NCI-H1092 (cell line): ENCODE results near the gene SEMA5A.

Experiments
- DNase-seq: peaks from one replicate; lab custom pipeline; 2025; lab: John Stamatoyannopoulos, UW

Gene SEMA5A

DNA sequence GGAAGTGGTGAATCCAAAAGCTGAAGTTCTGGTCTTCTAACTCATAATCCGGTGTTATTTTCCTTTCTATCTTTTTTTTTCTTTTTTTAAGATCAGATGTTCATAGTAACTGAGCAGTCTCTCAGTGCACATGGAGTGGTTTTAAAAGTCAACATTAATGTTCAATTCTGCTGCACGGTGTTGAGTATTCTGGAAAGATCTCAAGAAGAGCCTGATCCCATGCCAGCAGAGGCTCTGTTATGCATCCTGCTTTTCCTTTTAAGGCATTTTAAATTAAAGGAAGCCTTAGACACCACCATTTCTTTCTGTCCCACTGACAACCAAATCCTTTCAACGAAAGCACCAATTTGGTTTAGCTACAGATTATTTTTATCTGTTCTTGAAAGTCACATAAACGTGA is 33.4 kb downstream of the SEMA5A start:
- no peak for DNase-seq

DNA sequence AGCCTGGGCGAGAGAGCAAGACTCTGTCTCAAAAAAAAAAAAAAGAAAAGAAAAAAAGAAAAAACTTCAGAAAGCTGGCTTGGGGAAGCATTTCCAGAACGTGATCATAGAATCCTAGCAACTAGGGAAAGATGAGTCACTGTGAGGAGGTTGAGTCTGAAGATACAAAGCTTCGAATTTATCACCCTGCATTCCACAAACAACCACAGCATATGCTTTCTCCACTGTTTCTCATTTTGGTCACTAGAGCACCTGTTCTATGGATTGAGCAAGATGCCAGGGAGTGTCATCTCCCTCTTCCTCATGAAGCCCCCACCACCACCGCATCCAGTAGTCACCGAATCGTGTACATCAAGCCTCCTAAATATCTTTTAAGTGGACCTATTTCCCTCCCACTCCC is 37.9 kb downstream of the SEMA5A start:
- DNase-seq, result no peak

DNA sequence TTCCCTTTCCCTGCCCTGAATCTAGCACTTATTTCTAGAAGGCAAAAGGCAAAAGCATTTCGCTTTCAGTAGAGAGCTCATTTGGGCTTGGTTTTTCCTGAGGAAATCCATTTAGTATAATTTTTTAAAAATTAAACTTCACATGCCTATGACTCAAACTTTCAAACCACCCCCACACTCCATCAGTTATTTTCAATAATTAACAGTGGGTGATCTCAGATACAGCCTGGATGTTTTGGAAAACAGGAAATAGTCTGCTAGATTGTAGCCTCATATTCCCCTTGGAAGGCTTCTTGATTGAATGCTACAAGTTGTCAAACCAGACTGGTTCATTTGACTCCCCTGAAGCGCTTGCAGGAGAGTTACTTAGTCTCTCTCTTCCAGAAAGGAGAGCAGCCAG is 40.6 kb downstream of the SEMA5A start:
- no peak for DNase-seq

DNA sequence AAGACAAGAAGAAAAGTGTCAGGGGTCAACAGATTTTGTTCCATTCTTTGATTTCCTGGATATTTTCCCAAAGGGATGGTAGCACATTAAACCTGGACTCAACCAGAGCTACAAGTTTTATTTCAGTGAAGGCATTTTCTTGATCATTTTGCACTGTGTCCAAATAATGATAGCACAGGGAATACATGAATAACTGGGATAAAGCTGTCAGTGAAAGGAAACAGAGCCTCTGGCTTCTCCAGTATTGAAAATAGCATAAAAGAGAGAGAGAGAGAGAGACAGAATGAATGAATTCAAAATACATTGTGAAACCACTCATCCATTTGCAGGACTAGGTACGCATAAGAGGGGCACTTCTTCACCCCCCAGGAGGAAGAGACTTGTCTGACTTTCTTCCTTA is 43.0 kb downstream of the SEMA5A start:
- no peak for DNase-seq

DNA sequence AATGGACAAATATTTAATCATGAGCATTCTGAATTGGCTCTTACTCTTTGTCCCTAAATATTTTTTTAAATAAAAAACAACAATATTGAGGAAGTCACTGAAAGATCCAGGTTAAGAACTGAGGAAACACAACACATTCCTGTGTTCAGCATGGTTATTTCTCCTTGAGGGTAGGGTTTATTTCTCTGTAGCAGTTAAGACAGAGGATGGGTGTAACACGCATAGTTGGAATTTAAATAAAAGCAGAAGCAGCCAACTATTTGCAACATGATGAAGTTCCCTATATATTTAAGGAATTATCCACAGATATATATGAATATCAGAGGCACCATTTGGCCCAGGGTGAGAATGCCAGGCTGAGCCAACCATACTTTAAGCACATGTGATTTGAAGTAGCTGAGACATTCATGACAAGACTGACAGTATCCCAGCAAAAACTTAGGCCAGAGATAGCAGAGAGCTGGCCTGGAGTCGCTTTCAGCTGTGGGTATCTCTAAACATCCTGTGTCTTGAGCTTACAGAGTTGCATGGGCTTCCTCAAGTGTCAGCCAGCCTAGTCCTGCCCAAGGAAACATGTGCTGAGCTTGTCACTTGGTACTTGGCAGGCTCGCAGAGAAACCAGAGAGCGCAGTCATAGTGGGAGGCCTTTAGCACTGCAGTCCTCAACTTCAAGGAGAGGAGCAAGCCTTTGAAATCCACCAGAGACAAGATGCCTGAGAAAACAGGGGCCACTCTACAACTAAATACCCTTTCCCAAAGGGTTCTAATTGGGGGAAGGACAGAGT is 43.6 kb downstream of the SEMA5A start:
- DNase-seq, result no peak

DNA sequence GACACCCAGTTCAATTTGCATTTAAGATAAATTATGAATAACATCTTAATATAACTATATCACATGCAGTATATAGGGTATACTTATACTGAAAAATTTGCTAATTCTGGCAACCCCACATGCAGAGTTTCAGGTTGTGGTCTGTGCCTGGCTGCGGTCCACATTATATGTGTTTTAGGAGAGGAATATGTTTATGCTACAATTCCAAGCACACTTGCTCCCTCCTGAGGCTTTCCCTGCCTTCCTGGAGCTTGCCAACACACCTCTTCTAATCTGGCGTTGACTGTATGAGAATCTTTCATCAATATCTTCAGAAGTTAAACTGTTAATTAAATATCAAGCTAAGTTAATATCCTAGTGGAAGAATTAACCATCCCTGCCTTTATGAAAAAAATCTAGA is 45.2 kb downstream of the SEMA5A start:
- DNase-seq, result no peak

DNA sequence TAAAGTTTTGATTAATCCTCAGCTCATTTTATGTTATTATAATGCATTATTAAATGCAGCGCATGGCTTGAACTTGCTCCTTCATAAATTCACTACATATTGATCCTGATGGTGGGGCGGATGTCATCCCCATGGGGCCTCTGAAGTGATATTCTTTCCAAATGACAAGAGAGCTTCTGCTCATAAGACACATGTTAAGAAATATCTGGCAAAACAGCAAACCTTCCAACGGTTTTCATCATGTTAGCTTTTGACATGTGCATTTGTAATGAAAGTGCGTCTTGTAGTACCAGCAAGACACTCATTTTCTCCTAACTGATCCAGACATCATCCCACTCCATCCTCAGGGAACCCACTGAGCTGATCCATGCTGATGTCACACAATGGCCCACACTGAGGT is 45.7 kb downstream of the SEMA5A start:
- no peak for DNase-seq

DNA sequence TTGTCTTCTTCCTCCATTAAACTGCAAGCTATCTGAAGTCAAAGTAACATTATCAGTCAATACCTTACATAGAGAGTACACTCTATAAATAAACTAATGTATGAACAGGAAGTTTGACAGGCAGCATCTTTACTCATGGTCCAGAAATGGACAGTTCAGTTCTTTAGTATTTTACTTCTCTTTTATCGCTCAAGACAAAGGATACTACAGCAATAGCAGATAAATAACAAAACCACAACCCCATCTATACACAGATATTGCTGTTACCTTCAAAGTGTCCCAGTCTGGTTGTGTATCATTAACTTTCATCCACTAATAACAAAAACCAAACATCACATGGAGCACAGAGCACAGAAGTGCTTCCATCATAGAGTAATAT is 46.4 kb downstream of the SEMA5A start:
- DNase-seq, result no peak

DNA sequence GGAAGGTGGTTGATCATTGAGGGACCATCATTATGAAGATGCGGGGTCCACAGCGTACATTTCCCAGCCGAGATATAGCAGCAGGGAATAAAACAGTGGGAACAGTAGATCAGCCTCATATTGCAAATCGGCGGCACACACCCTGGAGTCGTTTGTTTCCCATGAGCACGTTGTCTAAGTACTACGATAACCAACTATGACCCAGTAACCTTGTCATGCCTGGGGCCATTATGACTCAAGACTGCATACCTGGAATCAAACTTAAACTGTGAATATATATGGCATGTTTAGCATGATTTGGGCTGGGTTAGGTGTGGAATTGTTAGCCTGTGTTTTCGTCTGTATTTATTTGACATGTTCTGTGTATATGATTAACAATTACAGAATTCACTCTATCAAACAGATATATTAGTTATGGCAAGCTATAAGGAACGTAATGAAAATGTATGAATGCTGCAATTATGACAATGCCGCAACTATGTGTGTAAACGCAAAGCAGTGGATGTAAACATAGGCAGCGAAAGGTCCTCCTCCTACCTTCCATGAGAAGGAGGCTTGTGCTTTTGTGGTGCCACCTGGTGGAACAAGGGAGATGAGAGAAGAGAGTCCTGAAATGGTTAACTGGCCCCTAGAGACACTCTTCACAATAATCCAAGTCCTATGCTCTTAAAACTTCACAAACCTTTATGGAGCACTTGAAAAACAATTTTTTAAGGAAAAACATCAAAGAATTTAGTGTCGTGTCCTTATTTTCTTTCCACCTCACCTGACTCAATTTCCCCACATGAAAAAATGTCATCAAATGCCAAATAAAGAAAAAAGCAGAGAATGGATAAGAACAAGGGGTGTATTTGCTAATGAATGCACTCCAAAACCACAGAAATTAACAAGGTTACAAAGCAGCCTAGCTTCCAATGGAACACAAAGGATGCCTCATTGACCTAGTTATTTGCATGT is 47.1 kb downstream of the SEMA5A start:
- DNase-seq, result no peak

DNA sequence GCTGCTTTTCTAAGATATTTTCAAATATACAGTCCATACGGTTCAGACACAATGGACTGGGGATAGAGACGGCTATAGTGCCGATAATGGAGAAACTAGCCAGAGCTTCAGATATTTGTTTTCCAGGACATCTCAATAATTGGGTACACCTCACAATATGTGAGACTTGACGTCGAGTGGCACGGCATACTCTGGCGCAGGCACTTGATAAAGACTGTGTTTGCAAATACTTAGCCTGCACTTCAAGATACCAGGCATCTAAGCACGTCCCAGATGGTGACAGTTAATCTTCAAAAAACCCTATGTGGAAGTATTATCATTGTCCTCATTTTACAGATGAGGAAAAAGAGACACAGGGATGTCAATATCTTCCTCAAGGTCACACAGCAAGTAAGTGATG is 48.5 kb downstream of the SEMA5A start:
- DNase-seq, result no peak

DNA sequence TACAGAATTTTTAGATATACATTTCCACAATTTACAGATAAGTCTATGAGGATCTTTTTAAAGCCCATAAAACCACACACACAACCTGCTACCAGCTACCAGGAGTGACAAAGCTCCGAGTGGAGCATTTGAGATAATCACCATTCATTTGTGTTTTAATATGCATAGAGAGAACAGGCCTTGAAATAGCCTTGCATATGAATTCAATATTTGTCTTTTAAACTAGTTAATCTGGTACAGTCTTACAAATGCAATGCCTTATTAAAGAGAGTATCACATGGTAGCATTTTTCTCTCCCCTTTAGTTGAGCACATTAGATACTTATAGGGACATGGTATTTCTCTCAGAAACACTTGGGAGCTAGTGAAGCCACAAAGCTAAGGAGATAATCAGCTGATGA is 49.1 kb downstream of the SEMA5A start:
- no peak for DNase-seq

DNA sequence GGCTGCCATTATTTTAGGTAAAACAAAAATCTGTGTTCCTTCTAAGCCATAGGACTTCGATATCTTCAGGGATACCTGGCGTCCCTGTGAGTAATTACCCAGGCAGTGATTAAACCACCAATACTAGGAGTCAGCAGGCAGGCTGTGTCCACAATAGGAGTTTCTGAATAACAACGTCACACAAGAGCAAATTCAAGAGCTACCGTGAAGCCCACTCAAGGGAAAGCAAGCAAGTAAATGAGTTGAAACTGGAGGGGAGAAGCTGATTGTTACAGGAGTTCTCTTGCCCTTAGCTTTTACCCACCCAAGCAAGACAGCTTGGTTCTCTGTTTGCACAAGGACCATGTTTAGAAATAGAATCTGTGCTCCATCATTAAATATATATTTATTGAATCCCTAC is 50.8 kb downstream of the SEMA5A start:
- DNase-seq, result peak; percentile 2

DNA sequence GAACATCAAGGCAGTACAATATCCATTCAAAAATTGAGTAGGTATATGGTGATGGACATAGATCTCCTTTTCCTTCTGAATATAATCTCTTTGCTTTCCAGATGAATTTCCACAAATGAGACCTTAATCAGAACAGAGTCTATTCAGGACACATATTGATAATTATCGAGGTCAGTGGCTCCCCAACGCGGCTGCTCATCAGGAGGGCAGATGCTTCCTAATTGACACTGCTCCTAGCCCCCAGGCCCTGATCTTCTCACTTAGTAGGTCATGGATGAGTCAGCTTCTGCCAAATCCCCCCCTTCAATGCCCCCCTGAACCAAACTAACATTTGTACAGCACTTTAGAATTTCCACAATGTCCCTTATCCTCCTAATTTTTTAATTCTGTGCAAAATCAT is 51.6 kb downstream of the SEMA5A start:
- DNase-seq, result no peak

DNA sequence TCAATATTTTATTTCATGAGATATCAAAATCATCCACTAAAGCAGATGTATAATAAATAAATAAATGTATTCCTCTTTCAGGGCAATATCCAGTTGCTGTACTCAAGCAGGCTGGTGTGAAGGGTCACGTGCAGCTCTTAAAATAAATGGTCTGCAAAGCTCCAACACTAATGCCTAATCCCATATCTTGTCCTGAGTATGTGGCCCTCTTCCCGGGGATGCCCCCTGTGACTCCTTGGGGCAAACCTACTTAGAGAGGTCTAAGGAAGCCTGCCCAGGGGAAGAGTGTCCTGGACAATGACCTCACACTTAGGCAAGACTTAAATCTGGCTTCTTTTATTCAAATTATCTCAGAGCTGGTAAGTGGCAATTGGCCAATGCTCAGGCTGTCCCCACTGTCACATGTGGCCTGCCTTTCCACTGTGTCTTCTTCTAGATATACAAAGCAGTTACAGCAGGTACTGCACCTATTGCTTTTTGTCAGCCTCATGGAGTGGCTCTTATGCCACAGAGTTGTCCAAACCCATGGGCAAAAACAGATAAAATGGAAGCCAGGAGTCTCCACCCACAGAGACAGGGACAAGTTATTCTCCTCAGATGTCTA is 55.3 kb downstream of the SEMA5A start:
- DNase-seq, result no peak

DNA sequence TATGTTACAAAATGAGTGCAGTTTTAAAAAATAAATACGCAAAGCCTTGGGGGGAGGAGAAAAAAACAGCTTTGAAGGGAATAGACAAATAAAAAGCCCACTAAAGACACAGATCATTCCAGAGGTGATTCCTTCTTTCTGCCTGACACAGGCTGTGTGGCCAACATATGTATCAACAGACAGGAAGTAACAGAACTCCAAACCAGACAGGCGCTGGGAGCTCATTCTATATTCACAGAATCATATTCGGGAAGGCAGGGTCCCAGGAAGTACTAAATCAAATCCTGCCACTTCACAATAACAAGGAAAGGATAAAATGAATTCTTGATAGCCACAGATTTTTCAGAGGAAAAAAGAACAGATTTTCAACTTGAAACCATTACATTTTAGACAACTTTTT is 62.1 kb downstream of the SEMA5A start:
- no peak for DNase-seq

DNA sequence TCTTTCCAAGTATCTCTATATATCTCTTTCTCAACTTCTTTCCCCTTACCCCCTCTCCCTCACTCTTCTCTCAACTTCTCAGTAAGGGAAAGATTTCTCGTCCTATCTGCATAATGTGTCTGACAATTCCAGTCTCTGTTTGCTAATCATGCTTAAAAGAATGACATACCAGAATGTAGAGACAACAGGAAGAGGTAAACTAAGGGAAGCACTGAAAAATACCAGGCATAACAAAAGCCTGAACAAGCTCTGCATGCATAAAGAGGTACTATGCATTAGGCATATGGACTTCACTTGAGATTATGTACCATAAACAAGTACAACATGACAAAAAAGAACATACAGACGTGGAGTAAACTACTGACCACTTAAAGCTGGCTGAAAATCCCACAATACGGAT is 62.6 kb downstream of the SEMA5A start:
- no peak for DNase-seq

DNA sequence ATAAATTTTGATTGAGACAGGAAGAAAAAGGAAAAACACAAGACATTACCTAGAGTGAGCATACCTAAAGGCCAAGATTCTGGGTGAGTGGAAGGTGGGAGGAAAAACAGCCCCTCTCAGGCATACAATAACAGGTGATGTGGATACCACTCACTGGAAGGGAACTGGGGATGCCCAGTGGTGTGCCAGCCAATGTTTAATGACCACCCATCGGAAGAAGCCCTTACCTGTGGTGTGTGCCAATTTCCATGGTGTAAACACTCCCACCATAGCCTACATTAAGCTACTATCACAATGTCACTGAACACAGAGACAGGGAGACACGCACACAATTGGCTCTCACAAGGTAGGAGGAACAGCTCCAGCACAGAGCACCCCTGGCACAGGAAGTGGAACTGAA is 63.5 kb downstream of the SEMA5A start:
- DNase-seq, result no peak

DNA sequence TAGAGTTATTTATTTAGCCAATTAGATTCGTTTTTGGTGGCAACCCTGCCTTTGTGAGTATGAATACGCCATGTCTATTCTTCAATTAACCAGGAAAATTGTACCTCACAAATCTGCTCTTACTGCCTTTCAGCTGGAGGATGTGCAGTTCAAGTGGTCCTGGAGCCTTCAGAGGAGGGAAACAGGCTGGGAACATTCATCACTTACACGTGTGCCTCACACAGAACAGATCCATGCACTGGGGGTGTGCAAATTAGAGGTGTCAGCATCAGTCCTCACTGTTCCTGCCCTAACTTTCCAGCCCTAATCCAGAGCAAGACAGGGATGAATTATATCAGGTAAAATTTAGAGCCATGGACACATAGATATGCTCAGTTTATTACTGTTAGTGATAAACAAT is 65.4 kb downstream of the SEMA5A start:
- DNase-seq, result no peak

DNA sequence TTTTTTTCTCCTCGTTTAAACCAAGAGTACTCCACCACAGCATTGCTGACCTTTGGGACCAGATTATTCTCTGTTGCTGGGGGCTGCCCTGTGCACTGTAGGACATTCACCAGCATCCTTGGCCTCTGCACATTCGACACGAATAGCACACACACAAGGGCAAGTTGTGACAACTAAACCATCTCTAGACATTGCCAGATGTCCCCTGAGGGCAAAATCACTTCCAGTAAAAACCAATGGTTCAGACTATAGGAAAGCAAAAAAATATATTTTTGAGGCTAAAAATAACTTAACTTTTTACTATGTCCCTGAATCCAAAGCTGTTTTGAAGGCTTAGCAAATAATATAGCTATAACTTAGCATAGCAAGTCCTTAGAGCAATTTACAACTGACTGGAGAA is 65.9 kb downstream of the SEMA5A start:
- no peak for DNase-seq

DNA sequence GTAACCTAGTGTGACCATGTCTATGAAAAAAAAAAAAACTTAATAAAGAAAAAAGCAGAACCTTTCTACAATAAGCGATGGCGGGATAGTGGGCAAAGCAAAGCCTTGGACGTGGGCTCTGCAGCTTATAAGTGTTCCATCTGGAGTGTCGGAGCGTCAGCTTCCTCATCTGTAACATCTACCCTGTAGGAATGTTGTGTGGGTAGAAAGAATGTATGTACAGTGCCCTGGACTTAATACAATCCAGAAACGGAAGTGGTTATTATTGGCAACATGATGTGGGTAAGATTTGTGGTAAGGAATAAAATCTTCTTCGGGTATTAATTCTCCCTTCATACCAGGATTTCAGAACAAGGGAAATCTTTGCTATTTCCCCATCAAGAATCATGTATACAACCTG is 66.5 kb downstream of the SEMA5A start:
- DNase-seq, result no peak

DNA sequence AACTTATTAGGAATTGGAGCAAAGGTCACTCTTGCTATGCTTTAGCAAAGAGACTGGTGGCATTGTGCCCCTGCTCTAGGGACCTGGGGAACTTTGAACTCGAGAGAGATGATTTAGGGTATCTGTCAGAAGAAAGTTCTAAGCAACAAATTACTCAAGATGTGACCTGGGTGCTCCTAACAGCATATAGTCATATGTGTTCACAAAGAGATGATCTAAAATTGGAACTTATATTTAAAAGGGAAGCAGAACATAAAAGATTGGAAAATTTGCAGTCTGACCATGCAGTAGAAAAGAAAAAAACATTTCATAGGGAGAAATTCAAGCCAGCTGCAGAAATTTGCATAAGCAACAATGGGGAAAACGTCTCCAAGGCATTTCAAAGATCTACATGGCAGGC is 68.3 kb downstream of the SEMA5A start:
- no peak for DNase-seq

DNA sequence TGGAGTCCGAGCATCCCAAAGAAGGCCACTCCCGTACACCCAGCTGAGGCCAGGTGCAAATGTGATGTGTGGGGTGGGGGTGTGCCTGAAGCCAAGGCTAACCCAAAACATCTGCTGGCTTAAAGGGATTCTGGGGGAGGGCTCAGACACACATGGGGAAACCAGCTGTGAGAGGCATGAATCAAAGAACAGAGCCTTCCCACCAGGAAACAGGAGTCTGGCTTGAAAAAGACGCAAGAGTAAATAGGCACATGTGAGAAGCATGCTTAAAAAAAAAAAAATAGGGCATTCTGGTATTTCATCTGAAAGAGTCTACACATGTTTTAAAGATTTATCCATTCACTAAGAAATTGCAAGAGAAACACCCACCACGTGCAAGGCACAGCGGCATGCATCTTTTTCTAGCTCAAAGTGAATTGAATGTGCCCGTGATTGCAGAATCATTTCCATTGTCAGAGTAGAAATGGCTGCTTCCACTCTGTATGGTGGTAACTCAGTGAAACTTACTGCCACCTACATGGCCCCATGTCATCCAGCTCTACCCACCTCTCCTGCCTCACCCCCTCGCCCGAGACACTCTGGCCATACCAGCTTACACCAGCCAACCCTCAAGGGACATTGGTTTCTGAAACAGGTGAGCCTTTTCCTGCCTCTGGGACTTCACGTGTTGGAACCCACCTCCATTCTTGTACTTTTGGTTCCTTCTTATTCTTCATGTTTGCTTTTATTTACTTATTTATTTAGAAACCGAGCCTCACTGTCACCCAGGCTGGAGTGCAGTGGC is 71.5 kb downstream of the SEMA5A start:
- DNase-seq, result no peak
